Activated CD4-positive, alpha-beta memory T cell treated with anti-CD3 and anti-CD28 coated beads, Interleukin-2, amount 10 ng/mL, durations not matched to agents 7 days and 5 days (primary cell): ENCODE results near the gene ZNF763. TPM values are rescaled to one million over a fixed set of nuclear protein-coding genes. Genes with fewer than 3 reads are reported as not detected.
"Not testable (repeated sequence)": the region's sequence is repeated elsewhere in the genome, so short reads cannot be mapped to it uniquely, and the experiment has no call there.

ENCODE experiments used
- CTCF ChIA-PET: fragments of 350-600 bp; sonication (Branson Sonifier 250); formaldehyde crosslinking; loops from one replicate; lab custom pipeline; 2021; ENCODE audit warnings: antibody characterized with exemption, inconsistent platforms; lab: Charles Lee
- POLR2A ChIA-PET: fragments of 350-600 bp; sonication (Branson Sonifier 250); formaldehyde crosslinking; loops from one replicate; lab custom pipeline; 2021; ENCODE audit warnings: antibody characterized with exemption; lab: Charles Lee
- DNase-seq: peaks from one replicate; pipeline ENCODE4 v3.0.0-alpha.2; 2020
- H3K27ac Mint-ChIP-seq: one replicate; pipeline ENCODE4 v1.8.0; 2021; ENCODE audit warnings: mild to moderate bottlenecking, mixed read lengths
- H3K27me3 Mint-ChIP-seq: one replicate; pipeline ENCODE4 v1.8.0; 2021; ENCODE audit warnings: mixed read lengths
- H3K36me3 Mint-ChIP-seq: one replicate; pipeline ENCODE4 v1.8.0; 2021; ENCODE audit warnings: low read depth, mixed read lengths
- H3K4me1 Mint-ChIP-seq: one replicate; pipeline ENCODE4 v1.8.0; 2021; ENCODE audit warnings: mixed read lengths
- H3K4me3 Mint-ChIP-seq: one replicate; pipeline ENCODE4 v1.8.0; 2021; ENCODE audit warnings: mild to moderate bottlenecking, mixed read lengths
- H3K9me3 Mint-ChIP-seq: one replicate; pipeline ENCODE4 v1.8.0; 2021; ENCODE audit warnings: mixed read lengths
- total RNA-seq, 2 experiments: library from RNA; stranded (reverse); gene quantifications; one replicate each; pipeline ENCODE4 v1.2.3, GENCODE V29; 2021

Gene ZNF763
- total RNA-seq, 2 experiments from 2014 or later: 1.4 to 2.2 TPM

DNA sequence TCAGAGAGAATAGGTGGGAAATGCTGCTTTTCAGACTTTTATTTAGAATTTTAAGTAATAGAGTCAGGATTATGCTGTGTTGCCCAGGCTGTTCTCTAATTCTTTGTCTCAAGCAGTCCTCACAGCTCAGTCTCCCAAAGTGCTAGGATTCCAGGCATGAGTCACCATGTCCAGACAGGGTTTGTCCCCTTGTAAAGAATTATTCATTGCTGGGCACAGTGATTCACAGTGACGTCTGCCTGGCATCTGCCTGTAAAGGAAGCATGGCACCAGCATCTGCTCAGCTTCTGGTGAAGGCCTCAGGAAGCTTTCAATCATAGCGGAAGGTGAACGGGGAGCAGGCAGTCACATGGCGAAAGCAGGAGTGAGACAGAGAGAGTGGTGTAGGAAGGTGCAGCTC is 17.7 kb downstream of the ZNF763 start:
- H3K4me3 Mint-ChIP-seq: no peak overlapping the region
- ChIA-PET POLR2A (no interaction called here), CTCF (interaction anchor here (1.6 kb wide), 1 partner anchor 59 kb away, joined by 4 read pairs; no protein-coding TSS in a partner anchor)
- peaks cover 25% of the 10 kb centered on the region for H3K36me3 Mint-ChIP-seq
- H3K27me3 Mint-ChIP-seq: no peaks in the 10 kb centered on the region
- peaks cover 2% of the 10 kb centered on the region for H3K4me1 Mint-ChIP-seq
- DNase-seq: no peak
- H3K27ac Mint-ChIP-seq: no peak overlapping the region
- peaks cover 52% of the 10 kb centered on the region for H3K9me3 Mint-ChIP-seq

DNA sequence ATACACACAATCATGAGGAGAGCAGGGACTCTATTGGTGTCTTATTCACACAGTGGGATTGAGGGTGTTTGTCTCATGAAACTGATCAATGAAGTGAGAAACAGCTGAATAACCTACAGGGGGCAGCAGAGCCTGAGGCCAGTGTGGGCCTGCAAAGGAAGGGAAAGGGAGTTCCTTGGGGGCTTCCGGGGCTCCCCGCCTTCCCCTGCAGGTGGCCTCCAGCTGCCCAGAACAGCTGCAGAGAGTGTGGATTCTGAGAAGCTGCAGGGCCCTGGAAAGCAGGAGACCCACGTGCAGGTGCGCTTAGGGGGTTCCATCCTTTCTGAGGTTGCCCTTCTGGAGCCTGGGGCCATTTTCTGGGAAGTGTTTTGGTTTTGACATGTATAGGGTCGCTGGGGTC is 20.1 kb downstream of the ZNF763 start:
- Mint-ChIP-seq H3K27ac (no peak overlapping the region), H3K4me1 (peaks cover 10% of the 10 kb centered on the region), H3K9me3 (peaks cover 28% of the 10 kb centered on the region), H3K36me3 (peaks cover 1% of the 10 kb centered on the region), H3K27me3 (no peaks in the 10 kb centered on the region), H3K4me3 (no peak overlapping the region)
- ChIA-PET CTCF (interaction anchor here (1.0 kb wide), 1 partner anchor 61 kb away, joined by 4 read pairs; no protein-coding TSS in a partner anchor), POLR2A (no interaction called here)
- no peak for DNase-seq

DNA sequence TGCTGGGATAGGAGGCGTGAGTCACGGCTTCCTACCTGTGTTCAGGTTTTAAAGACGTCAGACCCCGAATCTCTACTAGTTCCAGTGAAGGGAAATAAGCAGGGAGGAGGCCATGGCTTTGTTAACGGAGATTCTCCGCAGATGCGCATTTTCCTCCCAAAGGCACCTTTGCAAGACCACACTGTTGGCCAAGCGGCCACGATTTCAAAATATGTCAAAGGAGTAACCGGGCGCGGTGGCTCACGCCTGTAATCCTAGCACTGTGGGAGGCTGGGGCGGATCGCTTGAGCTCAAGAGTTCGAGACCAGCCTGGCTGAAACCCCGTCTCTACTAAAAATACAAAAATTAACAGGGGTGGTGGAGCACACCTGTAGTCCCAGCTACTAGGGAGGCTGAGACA is 21.9 kb downstream of the ZNF763 start:
- H3K36me3 Mint-ChIP-seq: peaks cover 10% of the 10 kb centered on the region
- peak overlapping the region; percentile 94 for H3K4me3 Mint-ChIP-seq
- POLR2A ChIA-PET: interaction anchor here (1.4 to 4.1 kb wide), 3 partner anchors 22 to 64 kb away, joined by 4 to 79 read pairs (median 16); partner anchors contain the start of genes ZNF700 and ZNF763
- H3K9me3 Mint-ChIP-seq: peaks cover 16% of the 10 kb centered on the region
- H3K27me3 Mint-ChIP-seq: no peaks in the 10 kb centered on the region
- no peak overlapping the region for H3K27ac Mint-ChIP-seq
- no peak for DNase-seq
- peaks cover 17% of the 10 kb centered on the region for H3K4me1 Mint-ChIP-seq
- CTCF ChIA-PET: interaction anchor here (0.7 to 4.9 kb wide), 5 partner anchors 28 to 188 kb away, joined by 3 to 84 read pairs (median 5); partner anchors contain the start of genes ZNF491 and ZNF700

- peaks cover 20% of the 10 kb centered on the region for H3K4me1 Mint-ChIP-seq
- H3K36me3 Mint-ChIP-seq: peaks cover 13% of the 10 kb centered on the region
- H3K4me3 Mint-ChIP-seq: peak overlapping the region; percentile 94
- CTCF ChIA-PET: interaction anchor here (0.6 to 4.9 kb wide), 16 partner anchors 12 to 189 kb away, joined by 3 to 84 read pairs (median 5); partner anchors contain the start of genes ZNF136, ZNF20, ZNF491 and ZNF700
- H3K27ac Mint-ChIP-seq: peak overlapping the region; percentile 98
- H3K27me3 Mint-ChIP-seq: no peaks in the 10 kb centered on the region
- POLR2A ChIA-PET: interaction anchor here (0.8 to 4.1 kb wide), 13 partner anchors 12 to 626 kb away, joined by 3 to 79 read pairs (median 4); partner anchors contain the start of genes ELOF1, ZNF20, ZNF440 and ZNF441
- H3K9me3 Mint-ChIP-seq: peaks cover 15% of the 10 kb centered on the region
- peak; percentile 94 for DNase-seq
These were observed 22.8 kb downstream of the ZNF763 start for GRCh38 chr19:11987405-11988281.

DNA sequence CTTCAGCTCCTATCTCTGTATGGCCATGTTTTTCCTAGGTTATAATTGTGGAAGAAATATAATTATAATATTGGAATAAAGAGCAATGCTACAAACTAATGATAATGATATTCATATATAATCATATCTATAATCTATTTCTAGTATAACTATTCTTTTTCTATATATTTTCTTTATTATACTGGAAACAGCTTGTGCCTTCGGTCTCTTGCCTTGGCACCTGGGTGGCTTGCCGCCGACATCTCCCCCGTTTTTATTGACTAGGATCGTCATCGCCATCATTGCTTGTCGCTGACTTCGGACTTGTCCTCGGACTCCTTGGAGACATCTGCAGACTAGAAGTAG is 24.2 kb downstream of the ZNF763 start:
- H3K36me3 Mint-ChIP-seq: peaks cover 24% of the 10 kb centered on the region
- DNase-seq: no peak
- peaks cover 20% of the 10 kb centered on the region for H3K4me1 Mint-ChIP-seq
- H3K9me3 Mint-ChIP-seq: peaks cover 15% of the 10 kb centered on the region
- H3K27ac Mint-ChIP-seq: peak overlapping the region; percentile 98
- CTCF ChIA-PET: interaction anchor here (0.8 to 4.9 kb wide), 11 partner anchors 11 to 190 kb away, joined by 3 to 84 read pairs (median 10); partner anchors contain the start of genes ZNF20, ZNF491, ZNF700 and ZNF763
- no peaks in the 10 kb centered on the region for H3K27me3 Mint-ChIP-seq
- peak overlapping the region; percentile 94 for H3K4me3 Mint-ChIP-seq
- POLR2A ChIA-PET: interaction anchor here (1.2 to 4.1 kb wide), 8 partner anchors 11 to 222 kb away, joined by 3 to 79 read pairs (median 6); partner anchors contain the start of genes ZNF20, ZNF440, ZNF441 and ZNF700

DNA sequence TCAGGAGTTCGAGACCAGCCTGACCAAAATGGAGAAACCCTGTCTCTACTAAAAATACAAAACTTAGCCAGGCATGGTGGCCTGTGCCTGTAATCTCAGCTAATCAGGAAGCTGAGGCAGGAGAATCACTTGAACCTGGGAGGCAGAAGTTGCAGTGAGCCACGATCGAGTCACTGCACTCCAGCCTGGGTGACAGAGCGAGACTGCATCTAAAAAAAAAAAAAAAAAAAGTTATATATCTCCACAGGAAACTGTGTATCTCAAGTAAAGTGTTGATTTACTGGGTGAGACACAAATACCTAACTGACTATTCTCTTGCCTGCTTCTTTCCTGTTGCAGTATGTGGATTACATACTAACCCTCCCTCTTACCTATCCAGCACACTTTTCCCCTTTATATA is 27.1 kb downstream of the ZNF763 start:
- H3K27me3 Mint-ChIP-seq, H3K4me3 Mint-ChIP-seq, H3K27ac Mint-ChIP-seq, POLR2A ChIA-PET, DNase-seq: not testable (repeated sequence)
- peaks cover 17% of the 10 kb centered on the region for H3K9me3 Mint-ChIP-seq
- H3K4me1 Mint-ChIP-seq: peaks cover 20% of the 10 kb centered on the region
- CTCF ChIA-PET: interaction anchor here (1.0 to 1.2 kb wide), 2 partner anchors 28 to 68 kb away, joined by 3 to 4 read pairs; no protein-coding TSS in a partner anchor
- peaks cover 38% of the 10 kb centered on the region for H3K36me3 Mint-ChIP-seq

DNA sequence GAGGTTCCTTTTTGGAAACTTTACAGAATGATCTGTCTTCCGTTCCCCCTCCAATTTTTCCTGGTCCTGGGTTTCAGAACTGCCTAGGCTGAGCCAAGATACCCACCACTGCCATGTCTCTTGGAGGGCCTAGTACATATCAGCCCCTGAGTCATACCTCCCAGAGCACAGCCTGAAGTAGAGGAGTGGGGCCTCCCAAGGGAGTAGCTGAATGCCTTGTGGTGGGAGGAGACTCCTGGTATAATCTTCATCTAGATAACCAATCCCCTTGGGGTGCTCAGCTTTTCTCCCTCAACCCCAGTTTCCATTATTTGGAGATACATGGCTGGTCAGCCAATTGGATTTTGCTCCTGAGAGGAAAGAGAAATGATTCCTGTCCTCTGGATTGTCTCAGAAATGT is 30.3 kb downstream of the ZNF763 start:
- H3K27ac Mint-ChIP-seq: no peak overlapping the region
- H3K9me3 Mint-ChIP-seq: peaks cover 26% of the 10 kb centered on the region
- H3K36me3 Mint-ChIP-seq: peaks cover 52% of the 10 kb centered on the region
- H3K27me3 Mint-ChIP-seq: no peaks in the 10 kb centered on the region
- DNase-seq: no peak
- no peak overlapping the region for H3K4me3 Mint-ChIP-seq
- ChIA-PET CTCF (no interaction called here), POLR2A (no interaction called here)
- H3K4me1 Mint-ChIP-seq: peaks cover 18% of the 10 kb centered on the region

DNA sequence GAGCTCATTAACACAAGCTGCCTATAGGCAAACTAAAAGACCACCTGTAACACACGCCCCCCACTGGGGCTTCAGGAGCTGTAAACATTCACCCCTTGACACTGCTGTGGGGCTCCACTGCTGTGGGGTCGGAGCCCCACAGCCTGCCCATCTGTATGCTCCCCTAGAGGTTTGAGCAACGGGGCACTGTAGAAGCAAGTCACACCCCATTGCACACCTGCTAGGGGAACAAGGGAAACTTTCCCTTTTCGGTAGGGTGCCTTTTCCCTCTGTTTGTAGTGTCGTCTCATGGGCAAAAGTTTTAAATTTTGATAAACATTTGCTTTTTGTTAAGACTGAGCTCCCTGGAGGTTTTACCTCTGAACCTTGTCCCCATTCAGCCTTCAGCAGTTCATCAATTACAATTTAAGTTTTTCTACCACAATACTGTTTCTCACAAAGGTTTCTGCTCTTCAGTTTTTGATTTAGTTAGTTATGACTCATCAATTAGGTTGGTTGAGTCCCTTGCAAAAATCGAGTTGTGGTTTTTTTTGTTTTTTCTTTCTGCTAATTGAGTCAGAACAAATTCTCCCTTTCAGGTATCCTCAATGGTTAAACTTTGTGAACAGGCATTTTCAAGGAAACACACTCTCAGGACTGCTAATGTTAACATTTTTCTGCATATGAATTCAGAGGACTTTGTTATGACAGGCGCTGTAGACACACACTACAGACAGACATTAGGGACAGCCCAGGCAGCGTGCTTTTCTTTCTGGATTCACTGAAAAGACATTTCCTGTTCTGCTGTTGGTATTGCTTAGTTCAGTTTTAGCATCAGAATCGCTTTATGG is 35.5 kb downstream of the ZNF763 start:
- Mint-ChIP-seq H3K9me3 (peaks cover 16% of the 10 kb centered on the region), H3K4me1 (peaks cover 18% of the 10 kb centered on the region), H3K36me3 (peaks cover 44% of the 10 kb centered on the region), H3K4me3 (no peak overlapping the region), H3K27ac (peak overlapping the region; percentile 67), H3K27me3 (no peaks in the 10 kb centered on the region)
- ChIA-PET CTCF (interaction anchor here (1.1 to 1.5 kb wide), 2 partner anchors 12 to 77 kb away, joined by 4 to 10 read pairs; no protein-coding TSS in a partner anchor), POLR2A (interaction anchor here (1.3 to 1.5 kb wide), 2 partner anchors 12 to 77 kb away, joined by 4 to 6 read pairs; no protein-coding TSS in a partner anchor)
- DNase-seq: no peak

GRCh38 chr19:12015015-12015752 is 50.3 kb downstream of the ZNF763 start:
- ChIA-PET CTCF (no interaction called here), POLR2A (no interaction called here)
- H3K36me3 Mint-ChIP-seq: peaks cover 60% of the 10 kb centered on the region
- no peak for DNase-seq
- no peaks in the 10 kb centered on the region for H3K27me3 Mint-ChIP-seq
- no peak overlapping the region for H3K27ac Mint-ChIP-seq
- H3K9me3 Mint-ChIP-seq: peaks cover 59% of the 10 kb centered on the region
- H3K4me1 Mint-ChIP-seq: no peaks in the 10 kb centered on the region
- no peak overlapping the region for H3K4me3 Mint-ChIP-seq

- peaks cover 57% of the 10 kb centered on the region for H3K9me3 Mint-ChIP-seq
- ChIA-PET CTCF (no interaction called here), POLR2A (no interaction called here)
- no peaks in the 10 kb centered on the region for H3K27me3 Mint-ChIP-seq
- peaks cover 55% of the 10 kb centered on the region for H3K36me3 Mint-ChIP-seq
- DNase-seq: no peak
- no peaks in the 10 kb centered on the region for H3K4me1 Mint-ChIP-seq
- H3K4me3 Mint-ChIP-seq: no peak overlapping the region
- no peak overlapping the region for H3K27ac Mint-ChIP-seq
These were observed 50.9 kb downstream of the ZNF763 start for GRCh38 chr19:12015753-12016116.
